Mucosa of descending colon (tissue), 3 donors: Measurements from ENCODE around the gene DLG2. TPM values are rescaled to one million over a fixed set of nuclear protein-coding genes. Genes with fewer than 3 reads are reported as not detected.

ENCODE experiments used
- ATAC-seq: fragments of 200-7000 bp; cut with Tn5 transposase; one replicate; pipeline ENCODE4 v1.9.1; 2020; ENCODE audit warnings: mild to moderate bottlenecking, moderate library complexity
- DNase-seq, 3 donors: peaks; one replicate each; pipeline ENCODE4 v3.0.0-alpha.2; 2020
- H3K36me3 ChIP-seq: fragments of 200-600 bp; one replicate; pipeline ENCODE4 v1.8.0; 2021; ENCODE audit warnings: low read depth, mild to moderate bottlenecking
- H3K4me1 ChIP-seq: fragments of 200-600 bp; one replicate; pipeline ENCODE4 v1.8.0; 2021; ENCODE audit warnings: low read depth, mild to moderate bottlenecking
- H3K4me3 ChIP-seq: fragments of 200-600 bp; one replicate; pipeline ENCODE4 v1.8.0; 2021; ENCODE audit warnings: mild to moderate bottlenecking
- H3K9me3 ChIP-seq: fragments of 200-600 bp; one replicate; pipeline ENCODE4 v1.8.0; 2021; ENCODE audit warnings: mild to moderate bottlenecking
- intact Hi-C, 2 donors: fragments of 100-400 bp; cut with DNase I in 1 of 2; cut with micrococcal nuclease in 1 of 2; formaldehyde crosslinking; loops; one replicate each; pipeline versions ENCODE4 v1.11.0 to v1.11.1; 2022; cut with DNase I, micrococcal nuclease
- total RNA-seq, 3 donors: library from RNA; stranded (reverse); fragmentation: NEBNext Ultra II Directional in 2 of 3; extraction: Animal tissue kit (Norgen Biotek cat#: 25700) in 2 of 3; gene quantifications; one replicate each; pipeline versions ENCODE4 v1.2.1 to v1.2.4, GENCODE V29; 2021 to 2023
- TF ChIP-seq, protein P1 (sequence below): fragments of 200-600 bp; IDR thresholded peaks from one replicate; pipeline ENCODE4 v1.8.0; 2022; ENCODE audit warnings: antibody characterized with exemption, mild to moderate bottlenecking
- donor health status: DM: no; HTN: no; CAD: no; lungs with moderate emphysema.
- donor health status: DM: no; HTN: no; CAD: no.
- donor health status: DM: no; HTN: yes; CAD: no.

DLG2 gene
- total RNA-seq, 3 donors from 2014 or later, result 2.1 to 11.1 (median 2.4) TPM

DNA sequence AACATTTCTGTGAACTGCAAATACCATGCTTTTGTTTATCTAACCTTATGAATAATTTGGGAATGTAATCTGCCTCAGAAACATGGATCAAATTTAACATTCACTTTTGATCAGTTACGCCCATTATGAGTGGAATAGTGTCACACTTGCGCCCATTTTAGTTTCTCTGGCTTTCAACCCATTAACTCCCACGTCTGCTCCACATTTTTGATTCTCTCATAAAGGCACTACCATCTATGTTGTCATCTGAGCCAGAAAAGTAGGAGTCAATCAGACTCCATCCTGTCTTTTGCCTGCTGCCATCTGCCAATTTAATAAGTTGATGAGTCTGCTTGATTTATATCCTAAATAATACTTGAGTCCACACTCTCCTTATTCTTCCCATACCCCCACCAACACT lies 1090.7 kb downstream of the DLG2 start:
- TF ChIP-seq, protein P1, sequence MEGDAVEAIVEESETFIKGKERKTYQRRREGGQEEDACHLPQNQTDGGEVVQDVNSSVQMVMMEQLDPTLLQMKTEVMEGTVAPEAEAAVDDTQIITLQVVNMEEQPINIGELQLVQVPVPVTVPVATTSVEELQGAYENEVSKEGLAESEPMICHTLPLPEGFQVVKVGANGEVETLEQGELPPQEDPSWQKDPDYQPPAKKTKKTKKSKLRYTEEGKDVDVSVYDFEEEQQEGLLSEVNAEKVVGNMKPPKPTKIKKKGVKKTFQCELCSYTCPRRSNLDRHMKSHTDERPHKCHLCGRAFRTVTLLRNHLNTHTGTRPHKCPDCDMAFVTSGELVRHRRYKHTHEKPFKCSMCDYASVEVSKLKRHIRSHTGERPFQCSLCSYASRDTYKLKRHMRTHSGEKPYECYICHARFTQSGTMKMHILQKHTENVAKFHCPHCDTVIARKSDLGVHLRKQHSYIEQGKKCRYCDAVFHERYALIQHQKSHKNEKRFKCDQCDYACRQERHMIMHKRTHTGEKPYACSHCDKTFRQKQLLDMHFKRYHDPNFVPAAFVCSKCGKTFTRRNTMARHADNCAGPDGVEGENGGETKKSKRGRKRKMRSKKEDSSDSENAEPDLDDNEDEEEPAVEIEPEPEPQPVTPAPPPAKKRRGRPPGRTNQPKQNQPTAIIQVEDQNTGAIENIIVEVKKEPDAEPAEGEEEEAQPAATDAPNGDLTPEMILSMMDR, result no peak
- no peaks in the 10 kb centered on the region for H3K36me3 ChIP-seq
- no peaks in the 10 kb centered on the region for H3K4me1 ChIP-seq
- intact Hi-C loops, result no loop called here
- no peaks in the 10 kb centered on the region for H3K9me3 ChIP-seq
- no peak overlapping the region for H3K4me3 ChIP-seq
- ATAC-seq, result no peak
- DNase-seq, result no peak

DNA sequence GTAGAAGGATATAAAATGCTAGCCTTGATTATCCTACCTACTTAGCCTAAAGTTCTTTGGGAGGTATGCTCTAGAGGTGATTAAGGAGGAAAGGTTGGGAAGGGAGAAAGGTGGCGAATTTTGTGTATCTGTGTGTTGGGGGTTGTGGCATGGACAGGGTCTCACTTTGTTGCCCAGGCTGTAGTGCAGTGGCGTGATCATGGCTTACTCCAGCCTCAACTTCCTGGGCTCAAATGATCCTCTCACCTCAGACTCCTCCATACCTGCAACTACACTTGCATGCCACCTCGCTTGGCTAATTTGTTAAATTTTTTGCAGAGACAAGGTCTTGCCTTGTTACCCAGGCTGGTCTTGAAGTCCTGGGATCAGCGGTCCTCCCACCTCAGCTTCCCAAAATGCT lies 1094.8 kb downstream of the DLG2 start:
- H3K4me1 ChIP-seq, result no peaks in the 10 kb centered on the region
- ATAC-seq (no peak), DNase-seq (no peak)
- no peaks in the 10 kb centered on the region for H3K9me3 ChIP-seq
- H3K36me3 ChIP-seq, result no peaks in the 10 kb centered on the region
- no peak overlapping the region for H3K4me3 ChIP-seq
- intact Hi-C loops, result no loop called here
- TF ChIP-seq, protein P1, result no peak

DNA sequence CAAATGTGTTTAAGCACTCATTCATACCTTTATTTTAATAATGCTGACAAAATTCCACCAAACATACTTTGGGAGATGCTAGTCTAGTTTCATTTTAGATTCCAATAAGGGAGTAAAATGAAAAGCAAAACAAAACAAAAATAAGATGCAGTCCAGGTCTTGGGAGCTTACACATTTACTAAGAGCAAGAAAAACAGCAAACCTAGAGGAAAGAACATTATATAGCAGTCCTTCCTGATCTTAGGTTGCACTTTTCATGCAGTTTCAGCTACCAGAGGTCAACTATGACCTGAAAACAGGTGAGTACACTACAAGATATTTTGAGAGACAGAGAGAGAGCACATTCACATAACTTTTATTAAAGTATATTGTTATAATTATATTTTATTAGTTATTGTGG lies 1100.9 kb downstream of the DLG2 start:
- Histone ChIP-seq H3K4me3 (no peak overlapping the region), H3K36me3 (no peaks in the 10 kb centered on the region), H3K4me1 (no peaks in the 10 kb centered on the region), H3K9me3 (no peaks in the 10 kb centered on the region)
- no peak for ATAC-seq
- intact Hi-C loops, result no loop called here
- TF ChIP-seq, protein P1, result no peak
- DNase-seq, result no peak

DNA sequence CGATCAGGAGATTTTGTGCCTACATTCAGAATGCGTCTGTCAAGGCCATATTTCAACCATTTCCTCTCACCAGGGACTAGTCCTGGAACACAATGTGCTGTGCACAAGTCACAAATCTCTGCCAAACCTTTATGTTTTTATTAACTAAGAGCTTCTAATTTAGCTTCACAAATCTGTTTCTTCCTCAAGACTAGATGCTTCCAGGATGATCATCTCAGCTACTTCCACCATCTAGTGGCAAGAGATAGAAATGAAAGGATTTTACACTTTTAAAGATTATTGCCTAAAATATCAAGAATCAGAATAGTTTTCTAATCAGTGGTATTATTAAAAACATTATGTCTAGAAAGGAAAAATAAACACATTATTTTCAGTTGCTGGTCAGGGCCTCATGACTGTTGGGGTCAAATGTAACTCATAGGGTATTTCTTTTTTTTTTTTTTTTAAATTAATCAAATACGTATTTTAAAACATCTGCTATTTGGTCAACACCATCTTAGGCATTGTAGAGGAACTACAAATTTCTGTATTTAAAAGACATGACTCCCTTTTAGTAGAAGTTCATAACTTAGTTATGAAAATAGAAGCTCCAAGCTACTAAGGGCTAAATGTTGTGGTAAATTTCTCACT lies 1102.6 kb downstream of the DLG2 start:
- no peaks in the 10 kb centered on the region for H3K4me1 ChIP-seq
- H3K4me3 ChIP-seq, result no peak overlapping the region
- no peak for DNase-seq
- H3K9me3 ChIP-seq, result no peaks in the 10 kb centered on the region
- H3K36me3 ChIP-seq, result no peaks in the 10 kb centered on the region
- ATAC-seq, result no peak
- TF ChIP-seq, protein P1, result no peak
- intact Hi-C loops, result no loop called here

DNA sequence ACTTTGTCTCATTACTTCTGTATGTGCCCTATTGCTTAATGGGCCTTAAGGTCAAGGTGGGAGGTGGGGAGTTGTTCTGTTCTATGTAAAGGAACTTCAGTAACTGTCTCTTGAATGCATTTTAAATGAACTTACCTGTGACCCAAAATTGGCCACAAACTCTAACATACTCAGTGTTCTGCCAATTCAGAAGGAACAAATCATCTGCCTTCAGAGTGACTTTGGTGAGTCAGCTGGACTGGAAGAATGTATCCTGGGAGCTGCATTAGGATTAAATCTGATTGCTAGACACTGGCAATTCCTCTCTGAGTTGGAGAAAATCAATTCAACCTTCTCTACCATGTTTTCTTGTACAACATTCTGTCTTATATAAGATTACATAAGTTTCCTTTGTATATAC lies 1104.8 kb downstream of the DLG2 start:
- Histone ChIP-seq H3K36me3 (no peaks in the 10 kb centered on the region), H3K4me3 (no peak overlapping the region), H3K4me1 (no peaks in the 10 kb centered on the region), H3K9me3 (no peaks in the 10 kb centered on the region)
- no peak for ATAC-seq
- intact Hi-C loops, result no loop called here
- no peak for DNase-seq
- TF ChIP-seq, protein P1, result no peak
